H1 (cell line): Measurements from ENCODE around the gene C3orf80. TPM values are rescaled to one million over a fixed set of nuclear protein-coding genes. Genes with fewer than 3 reads are reported as not detected.

ENCODE experiments used
- CTCF ChIA-PET: fragments of 300-600 bp; sonication (Branson Sonifier 250); formaldehyde crosslinking; loops from one replicate; lab custom pipeline; 2021; ENCODE audit not compliant: partially characterized antibody; lab: Charles Lee
- POLR2A ChIA-PET: fragments of 300-600 bp; sonication (Branson Sonifier 250); formaldehyde crosslinking; loops from one replicate; lab custom pipeline; 2021; ENCODE audit warnings: inconsistent platforms; ENCODE audit not compliant: partially characterized antibody; lab: Charles Lee
- DNase-seq, 2 experiments: peaks; one replicate each; pipeline versions ENCODE4 v3.0.0 to v3.0.0-alpha.2; 2010 to 2022; ENCODE audit warnings: low spot score in 2 of 2, low read depth in 1 of 2, mixed read lengths in 1 of 2
- FAIRE-seq: peaks from 2 replicates; lab custom pipeline; 2011; peaks lifted over from hg19 to GRCh38; lab: Jason Lieb, UNC
- H2AFZ ChIP-seq: 2 replicates; pipeline ENCODE4 v1.8.1; 2012; ENCODE audit warnings: low read length, inconsistent platforms
- H2AK5ac ChIP-seq: 2 replicates; pipeline ENCODE4 v1.6.1; 2013; ENCODE audit warnings: low read depth, low read length
- H2BK120ac ChIP-seq: replicated peaks from 2 replicates; pipeline ENCODE3; 2013; ENCODE audit warnings: low read depth, low read length, inconsistent platforms
- H2BK12ac ChIP-seq: 2 replicates; pipeline ENCODE4 v1.6.1; 2013; ENCODE audit warnings: low read depth, low read length
- H2BK15ac ChIP-seq: 2 replicates; pipeline ENCODE4 v1.6.1; 2013; ENCODE audit warnings: low read length
- H2BK20ac ChIP-seq: 2 replicates; pipeline ENCODE4 v1.6.1; 2013; ENCODE audit warnings: low read length
- H2BK5ac ChIP-seq: 2 replicates; pipeline ENCODE4 v1.6.1; 2013; ENCODE audit warnings: low read depth, low read length
- H3K14ac ChIP-seq: 2 replicates; pipeline ENCODE4 v1.6.1; 2013; ENCODE audit warnings: inconsistent platforms; ENCODE audit not compliant: insufficient read length
- H3K18ac ChIP-seq: 2 replicates; pipeline ENCODE4 v1.6.1; 2013; ENCODE audit warnings: low read length; ENCODE audit errors: extremely low read depth
- H3K23ac ChIP-seq: 2 replicates; pipeline ENCODE4 v1.6.1; 2013; ENCODE audit warnings: inconsistent platforms; ENCODE audit not compliant: insufficient read length
- H3K23me2 ChIP-seq: 2 replicates; pipeline ENCODE4 v1.6.1; 2013; ENCODE audit warnings: low read depth, low read length
- H3K27ac ChIP-seq: 2 replicates; pipeline ENCODE4 v1.6.1; 2011; ENCODE audit warnings: low read depth, low read length, inconsistent platforms
- H3K27me3 ChIP-seq, 4 experiments: replicated peaks in 1 of 4; 1 replicate in 1 of 4; 2 replicates in 3 of 4; pipeline versions ENCODE4 v1.6.1 to v1.8.1; 2011 to 2013; ENCODE audit warnings: low read length in 3 of 4, mild to moderate bottlenecking in 3 of 4, inconsistent platforms in 2 of 4, mixed read lengths in 2 of 4, moderate library complexity in 1 of 4; ENCODE audit not compliant: control insufficient read depth in 3 of 4, insufficient read depth in 3 of 4; ENCODE audit errors: extremely low read depth in 1 of 4
- H3K36me3 ChIP-seq, 4 experiments: 2 replicates each; pipeline versions ENCODE4 v1.6.1 to v1.8.1; 2011 to 2013; ENCODE audit warnings: mild to moderate bottlenecking in 4 of 4, low read length in 3 of 4, moderate library complexity in 2 of 4, control low read depth in 1 of 4, inconsistent platforms in 1 of 4; ENCODE audit not compliant: insufficient read depth in 4 of 4, control insufficient read depth in 2 of 4
- H3K4ac ChIP-seq: replicated peaks from 2 replicates; pipeline ENCODE3; 2013; ENCODE audit warnings: low read length, low read depth, mixed read lengths, inconsistent platforms; ENCODE audit not compliant: insufficient read length
- H3K4me1 ChIP-seq, 4 experiments: replicated peaks in 1 of 4; 1 replicate in 1 of 4; 2 replicates in 3 of 4; pipeline versions ENCODE4 v1.6.1 to v1.8.1; 2011 to 2013; ENCODE audit warnings: low read length in 3 of 4, inconsistent platforms in 2 of 4, mixed read lengths in 1 of 4; ENCODE audit not compliant: insufficient read depth in 4 of 4, control insufficient read depth in 3 of 4
- H3K4me2 ChIP-seq, 2 experiments: 2 replicates each; pipeline versions ENCODE4 v1.6.1 to v1.8.1; 2011 to 2013; ENCODE audit warnings: low read depth in 2 of 2, low read length in 2 of 2, control low read depth in 1 of 2, inconsistent platforms in 1 of 2, mild to moderate bottlenecking in 1 of 2; ENCODE audit not compliant: insufficient read depth in 1 of 2
- H3K4me3 ChIP-seq, 4 experiments: fragments of 200-600, 300-600 bp in 1 of 4; sonication (generic), shearing (Covaris generic), sonication (Bioruptor Twin) in 1 of 4; 2 replicates each; pipeline versions ENCODE4 v1.5.1 to v1.8.1; 2011 to 2016; ENCODE audit warnings: low read length in 4 of 4, low read depth in 3 of 4, control low read depth in 2 of 4, inconsistent platforms in 2 of 4, mild to moderate bottlenecking in 2 of 4, mixed read lengths in 1 of 4, moderate library complexity in 1 of 4; ENCODE audit not compliant: insufficient read depth in 2 of 4; ENCODE audit errors: extremely low read depth in 1 of 4
- H3K56ac ChIP-seq: replicated peaks from 2 replicates; pipeline ENCODE3; 2013; ENCODE audit warnings: low read depth, mild to moderate bottlenecking, mixed read lengths, low read length, inconsistent platforms; ENCODE audit not compliant: insufficient read length
- H3K79me1 ChIP-seq: 2 replicates; pipeline ENCODE4 v1.6.1; 2013; ENCODE audit warnings: low read depth, low read length, control low read depth
- H3K79me2 ChIP-seq, 2 experiments: 2 replicates each; pipeline versions ENCODE4 v1.6.1 to v1.8.1; 2012 to 2013; ENCODE audit warnings: low read length in 2 of 2, mild to moderate bottlenecking in 2 of 2, inconsistent platforms in 1 of 2; ENCODE audit not compliant: insufficient read depth in 2 of 2, control insufficient read depth in 1 of 2
- H3K9ac ChIP-seq, 4 experiments: replicated peaks in 1 of 4; 1 replicate in 1 of 4; 2 replicates in 3 of 4; pipeline versions ENCODE4 v1.6.1 to v1.8.1; 2011 to 2013; ENCODE audit warnings: low read depth in 3 of 4, low read length in 3 of 4, control low read depth in 2 of 4, mild to moderate bottlenecking in 2 of 4, moderate library complexity in 2 of 4, inconsistent platforms in 1 of 4; ENCODE audit errors: extremely low read depth in 1 of 4
- H3K9me3 ChIP-seq, 2 experiments: 2 replicates each; pipeline versions ENCODE4 v1.6.1 to v1.8.1; 2012 to 2013; ENCODE audit warnings: mild to moderate bottlenecking in 2 of 2, moderate library complexity in 2 of 2, control low read depth in 1 of 2, inconsistent platforms in 1 of 2, low read depth in 1 of 2, low read length in 1 of 2, mixed read lengths in 1 of 2; ENCODE audit not compliant: insufficient read depth in 2 of 2
- H4K20me1 ChIP-seq, 2 experiments: replicated peaks in 1 of 2; 2 replicates each; pipeline versions ENCODE3 to v1.8.1; 2011 to 2013; ENCODE audit warnings: inconsistent platforms in 2 of 2, low read length in 2 of 2, mild to moderate bottlenecking in 1 of 2; ENCODE audit not compliant: insufficient read depth in 2 of 2, control insufficient read depth in 1 of 2
- H4K5ac ChIP-seq: 2 replicates; pipeline ENCODE4 v1.6.1; 2013; ENCODE audit warnings: low read length, low read depth, mixed read lengths, inconsistent platforms; ENCODE audit not compliant: insufficient read length
- H4K8ac ChIP-seq: 2 replicates; pipeline ENCODE4 v1.8.0; 2013; ENCODE audit warnings: mild to moderate bottlenecking, moderate library complexity, low read length, inconsistent platforms; ENCODE audit not compliant: insufficient read depth; ENCODE audit errors: extremely low read depth
- H4K91ac ChIP-seq: replicated peaks from 2 replicates; pipeline ENCODE3; 2013; ENCODE audit warnings: low read length, mixed read lengths, inconsistent platforms; ENCODE audit not compliant: insufficient read length
- CBX5 ChIP-seq: fragments of 300-800, 300-1000 bp; sonication (generic); IDR thresholded peaks from 2 replicates; pipeline ENCODE4 v1.7.1; 2016; ENCODE audit warnings: antibody characterized with exemption, low read length, low read depth
- HDAC2 ChIP-seq, 2 experiments: fragments of 300-600 bp in 1 of 2; sonication (generic) in 1 of 2; IDR thresholded peaks; 2 replicates each; pipeline ENCODE4 v1.6.1; 2011 to 2012; ENCODE audit warnings: low read depth in 2 of 2, low read length in 2 of 2, mild to moderate bottlenecking in 2 of 2, moderate library complexity in 2 of 2, borderline replicate concordance in 1 of 2, inconsistent platforms in 1 of 2
- HDAC6 ChIP-seq: IDR thresholded peaks from one replicate; pipeline ENCODE4 v1.7.1; 2012; ENCODE audit warnings: low read depth, mild to moderate bottlenecking, inconsistent platforms, low read length, moderate library complexity
- polyA plus RNA-seq, 7 experiments: library from polyadenylated mRNA; depleted of rRNA in 3 of 7; stranded (reverse) in 5 of 7; unstranded in 2 of 7; fragments of >200 nt in 5 of 7; fragments of 200-250 nt in 2 of 7; gene quantifications; 1 replicate in 5 of 7; 2 replicates in 1 of 7; 4 replicates in 1 of 7; pipeline versions ENCODE4 v1.2.1 to v1.2.3, GENCODE V29; 2011 to 2013; ENCODE audit warnings: missing spikeins in 2 of 7, mixed read lengths in 2 of 7
- total RNA-seq: library from RNA; stranded (reverse); fragmentation: NEBNext Ultra II Directional; extraction: Animal tissue kit (Norgen Biotek cat#: 25700); gene quantifications from 2 replicates; pipeline ENCODE4 v1.2.1, GENCODE V29; 2021

Gene C3orf80
- total and polyA plus RNA-seq, 2 of the 8 experiments (the other 6 are each of a cell fraction or from before 2014, with no cell fraction given) = 0.57 to 1.1 TPM

DNA sequence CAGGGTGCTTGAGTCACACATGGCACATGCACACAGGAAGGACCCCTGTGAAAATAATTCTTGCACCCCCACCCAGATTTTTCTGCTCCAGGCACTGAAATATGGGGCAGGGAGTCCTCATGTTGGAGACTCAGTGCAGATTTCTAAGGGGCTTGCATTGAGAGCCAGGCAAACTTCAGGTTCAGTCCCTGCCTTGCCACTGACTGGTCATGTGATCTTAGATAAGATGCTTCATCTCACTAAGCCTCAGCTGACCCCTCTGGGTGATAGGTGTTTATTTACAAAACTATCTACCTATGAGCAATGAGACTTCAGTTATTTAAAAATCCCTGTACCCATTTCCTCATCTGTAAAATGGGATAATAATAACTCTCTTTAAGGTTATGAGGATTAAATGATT is 30.1 kb upstream of the C3orf80 start:
- POLR2A ChIA-PET = no interaction called here
- H2BK5ac ChIP-seq = no peak overlapping the region
- TF ChIP-seq HDAC6 = no peak
- TF ChIP-seq CBX5 = no peak
- no peak for TF ChIP-seq HDAC2 (IDR thresholded peaks at IDR 0.05; ENCODE audit: borderline replicate concordance in 1 of 2, low read depth in 2 of 2, low read length in 2 of 2)

More for the DNA sequence above, 30.1 kb upstream of the C3orf80 start:
- no peak overlapping the region for H3K27ac ChIP-seq
- H3K4ac ChIP-seq = no peak overlapping the region
- H3K9ac ChIP-seq = no peak overlapping the region
- no peak for DNase-seq
- H3K36me3 ChIP-seq = no peaks in the 10 kb centered on the region
- H2BK12ac ChIP-seq = no peak overlapping the region
- no peak overlapping the region for H2AFZ ChIP-seq
- no peak overlapping the region for H3K4me2 ChIP-seq
- no peaks in the 10 kb centered on the region for H3K27me3 ChIP-seq
- H3K4me3 ChIP-seq = no peak overlapping the region
- CTCF ChIA-PET = interaction anchor here (0.7 to 1.1 kb wide), 3 partner anchors 19 to 268 kb away, joined by 3 to 6 read pairs (median 4); no protein-coding TSS in a partner anchor
- no peaks in the 10 kb centered on the region for H3K23me2 ChIP-seq
- H4K8ac ChIP-seq = no peak overlapping the region
- no peak overlapping the region for H4K91ac ChIP-seq
- no peak overlapping the region for H3K18ac ChIP-seq
- H3K14ac ChIP-seq = no peak overlapping the region
- no peaks in the 10 kb centered on the region for H3K4me1 ChIP-seq
- H3K9me3 ChIP-seq = peaks cover 0 to 2% of the 10 kb centered on the region in 2 experiments; a peak in 1 of 4 replicates
- H3K56ac ChIP-seq = no peak overlapping the region
- no peak overlapping the region for H2AK5ac ChIP-seq
- H4K20me1 ChIP-seq = no peaks in the 10 kb centered on the region
- H2BK15ac ChIP-seq = no peak overlapping the region
- no peak overlapping the region for H4K5ac ChIP-seq
- no peak overlapping the region for H3K23ac ChIP-seq
- no peaks in the 10 kb centered on the region for H3K79me1 ChIP-seq
- H2BK20ac ChIP-seq = no peak overlapping the region
- no peak overlapping the region for H2BK120ac ChIP-seq
- no peak for FAIRE-seq
- H3K79me2 ChIP-seq = no peaks in the 10 kb centered on the region
